Esophagus squamous epithelium (tissue), 5 donors: ENCODE data around the gene WT1. TPM values are rescaled to one million over a fixed set of nuclear protein-coding genes. Genes with fewer than 3 reads are reported as not detected.

ENCODE experiments used
- DNase-seq: peaks from one replicate; lab custom pipeline; 2025; lab: John Stamatoyannopoulos, UW
- H3K27ac ChIP-seq, 4 donors: fragments of 200-600 bp; sonication (generic); one replicate each; pipeline ENCODE4 v1.5.1; 2016 to 2019; ENCODE audit warnings: mild to moderate bottlenecking in 1 of 4
- H3K27me3 ChIP-seq, 4 donors: fragments of 200-600 bp; sonication (generic); 1 replicate in 3 of 4; 2 replicates in 1 of 4; pipeline versions ENCODE4 v1.5.1 to v1.6.0; 2017 to 2021; ENCODE audit warnings: antibody characterized with exemption in 1 of 4
- H3K36me3 ChIP-seq, 3 donors: fragments of 200-600 bp; sonication (generic); one replicate each; pipeline ENCODE4 v1.5.1; 2016 to 2019
- H3K4me1 ChIP-seq, 3 donors: fragments of 200-600 bp; sonication (generic); one replicate each; pipeline ENCODE4 v1.5.1; 2017 to 2019
- H3K4me3 ChIP-seq, 4 donors: fragments of 200-600 bp; sonication (generic); 1 replicate in 3 of 4; 2 replicates in 1 of 4; pipeline ENCODE4 v1.5.1; 2016 to 2019; ENCODE audit warnings: mild to moderate bottlenecking in 2 of 4, moderate library complexity in 1 of 4
- H3K9me3 ChIP-seq, 3 donors: fragments of 200-600 bp; sonication (generic); one replicate each; pipeline ENCODE4 v1.5.1; 2016 to 2019
- POLR2A ChIP-seq, 4 donors: fragments of 450-650 bp; IDR thresholded peaks; one replicate each; pipeline ENCODE4 v1.6.1; 2017; ENCODE audit warnings: antibody characterized with exemption in 4 of 4, mild to moderate bottlenecking in 4 of 4, moderate library complexity in 3 of 4
- WGBS, 2 donors: methylation state at CpG; one replicate each; pipeline ENCODE4 v1.1.5; 2018; 5-methylcytosine and 5-hydroxymethylcytosine counted together
- intact Hi-C: fragments of 100-400 bp; cut with DNase I; formaldehyde crosslinking; loops from one replicate; pipeline ENCODE4 v1.15.0; 2022
- total RNA-seq, 4 donors: library from RNA; depleted of rRNA; stranded (reverse); fragments of >200 nt; gene quantifications; one replicate each; pipeline ENCODE4 v1.1.0, GENCODE V29; 2016
- TF ChIP-seq, protein P1 (sequence below), 6 experiments: fragments of 450-650 bp in 4 of 6; fragments of 200-600 bp in 2 of 6; sonication (generic) in 2 of 6; IDR thresholded peaks; one replicate each; pipeline ENCODE4 v1.5.1; 2016 to 2019; ENCODE audit warnings: antibody characterized with exemption in 6 of 6, mild to moderate bottlenecking in 4 of 6, moderate library complexity in 4 of 6
- donor health status: DM: yes; HTN: yes; CAD: no.

Gene WT1
- total RNA-seq, 4 donors from 2014 or later: not detected

DNA sequence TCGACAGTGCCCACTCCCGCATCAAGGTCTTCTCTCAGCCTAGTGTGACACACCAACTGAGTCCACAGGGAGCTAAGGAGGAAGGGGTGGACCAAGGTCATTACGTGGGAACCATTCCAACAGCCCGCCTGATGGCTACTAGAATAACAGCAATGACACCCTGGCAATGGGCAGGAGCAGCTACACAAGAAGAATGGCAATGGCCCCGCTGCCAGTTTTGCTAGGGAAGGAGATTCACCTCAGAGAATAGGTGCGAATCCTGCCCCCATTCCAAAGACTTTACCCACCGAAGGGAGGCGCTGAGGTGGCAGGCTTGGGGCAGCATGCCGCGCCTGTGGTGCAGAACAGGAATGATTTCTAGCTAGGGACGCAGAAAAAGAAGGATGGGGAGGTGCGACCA is 9.1 kb downstream of the WT1 start:
- intact Hi-C loops: no loop called here
- H3K27ac ChIP-seq: no peak overlapping the region
- WGBS, 2 donors: 13 to 22% methylated on average over 8 to 11 of the region's 12 CpGs

DNA sequence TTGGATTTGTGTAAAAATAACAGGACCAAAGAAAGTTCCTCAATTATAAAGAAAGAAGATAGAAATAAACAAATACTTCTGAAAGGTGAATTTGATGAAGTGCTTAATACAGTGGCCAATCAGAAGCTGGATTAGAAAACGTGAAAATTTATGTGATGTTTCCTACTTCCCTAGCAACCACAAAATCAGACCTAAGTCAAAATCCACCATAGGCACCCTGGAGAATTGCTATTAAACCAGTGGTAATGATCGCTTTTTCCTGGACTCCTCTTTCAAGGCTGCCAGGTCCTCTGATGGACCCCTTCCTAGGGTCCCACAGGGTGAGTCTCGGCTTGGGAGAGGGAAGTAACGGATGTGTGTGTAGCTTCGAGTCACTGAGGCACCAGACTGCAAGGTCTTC is 9.6 kb downstream of the WT1 start:
- no peak for DNase-seq
- intact Hi-C loops: no loop called here
- Histone ChIP-seq H3K4me3 (no peak overlapping the region), H3K9me3 (no peaks in the 10 kb centered on the region), H3K27ac (no peak overlapping the region), H3K27me3 (peaks cover 10 to 100% (median 29%) of the 10 kb centered on the region in 4 donors), H3K36me3 (no peaks in the 10 kb centered on the region), H3K4me1 (peaks cover 0 to 16% (median 0%) of the 10 kb centered on the region in 3 donors)
- no peak for TF ChIP-seq POLR2A (IDR thresholded peaks at IDR 0.05)
- TF ChIP-seq, protein P1, sequence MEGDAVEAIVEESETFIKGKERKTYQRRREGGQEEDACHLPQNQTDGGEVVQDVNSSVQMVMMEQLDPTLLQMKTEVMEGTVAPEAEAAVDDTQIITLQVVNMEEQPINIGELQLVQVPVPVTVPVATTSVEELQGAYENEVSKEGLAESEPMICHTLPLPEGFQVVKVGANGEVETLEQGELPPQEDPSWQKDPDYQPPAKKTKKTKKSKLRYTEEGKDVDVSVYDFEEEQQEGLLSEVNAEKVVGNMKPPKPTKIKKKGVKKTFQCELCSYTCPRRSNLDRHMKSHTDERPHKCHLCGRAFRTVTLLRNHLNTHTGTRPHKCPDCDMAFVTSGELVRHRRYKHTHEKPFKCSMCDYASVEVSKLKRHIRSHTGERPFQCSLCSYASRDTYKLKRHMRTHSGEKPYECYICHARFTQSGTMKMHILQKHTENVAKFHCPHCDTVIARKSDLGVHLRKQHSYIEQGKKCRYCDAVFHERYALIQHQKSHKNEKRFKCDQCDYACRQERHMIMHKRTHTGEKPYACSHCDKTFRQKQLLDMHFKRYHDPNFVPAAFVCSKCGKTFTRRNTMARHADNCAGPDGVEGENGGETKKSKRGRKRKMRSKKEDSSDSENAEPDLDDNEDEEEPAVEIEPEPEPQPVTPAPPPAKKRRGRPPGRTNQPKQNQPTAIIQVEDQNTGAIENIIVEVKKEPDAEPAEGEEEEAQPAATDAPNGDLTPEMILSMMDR (IDR thresholded peaks at IDR 0.05): no peak
- 20 to 31% methylated on average over 5 of the region's 5 CpGs for WGBS, 2 donors

More for the DNA sequence above, 9.1 kb downstream of the WT1 start:
- H3K36me3 ChIP-seq: no peaks in the 10 kb centered on the region
- H3K27me3 ChIP-seq: peaks cover 10 to 100% (median 34%) of the 10 kb centered on the region in 4 donors
- TF ChIP-seq, protein P1 (IDR thresholded peaks at IDR 0.05): no peak
- TF ChIP-seq POLR2A (IDR thresholded peaks at IDR 0.05): no peak
- no peak overlapping the region for H3K4me3 ChIP-seq
- no peak for DNase-seq
- no peaks in the 10 kb centered on the region for H3K9me3 ChIP-seq
- H3K4me1 ChIP-seq: peaks cover 0 to 21% (median 0%) of the 10 kb centered on the region in 3 donors

DNA sequence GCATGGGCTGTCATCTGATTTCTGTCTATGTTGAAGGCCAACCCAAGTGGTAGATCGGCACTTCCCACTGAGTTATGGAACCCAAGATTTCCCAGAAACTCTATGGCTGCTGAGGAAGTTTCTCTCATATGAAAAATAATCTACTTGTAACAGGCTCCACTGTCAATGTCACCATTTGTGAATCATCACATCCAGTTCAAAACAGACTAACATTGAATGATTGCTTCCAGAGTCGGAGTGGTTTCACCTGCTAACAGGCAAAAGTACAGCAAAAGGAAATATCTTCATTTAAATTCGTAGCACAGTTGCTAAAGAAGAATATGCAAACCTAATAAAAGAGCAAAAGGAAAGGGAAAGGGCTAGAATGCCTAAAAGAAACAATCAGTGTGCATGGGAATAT is 12.8 kb downstream of the WT1 start:
- peaks cover under 1 to 84% (median 10%) of the 10 kb centered on the region in 4 donors for H3K27me3 ChIP-seq

DNA sequence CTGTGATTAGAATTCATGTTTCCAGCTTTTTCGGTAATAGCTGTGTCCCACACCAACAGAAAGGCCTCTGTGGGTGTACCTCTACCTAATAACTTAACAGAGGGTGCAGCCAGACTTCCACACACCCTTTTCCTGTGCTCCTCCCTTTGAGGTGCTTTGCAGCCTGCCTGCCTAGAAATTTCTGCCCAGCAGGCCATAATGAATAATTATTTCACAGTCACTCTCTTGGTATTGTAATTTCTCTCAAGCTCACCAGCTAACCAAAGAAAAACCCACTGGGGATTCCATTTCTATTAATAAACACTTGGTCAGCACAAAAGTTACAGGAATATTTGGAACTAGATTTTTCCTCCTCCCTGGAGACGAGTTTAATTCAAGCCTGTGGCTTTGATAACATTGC is 13.3 kb downstream of the WT1 start:
- Histone ChIP-seq H3K4me3 (no peak overlapping the region), H3K27ac (no peak overlapping the region), H3K36me3 (no peaks in the 10 kb centered on the region), H3K9me3 (no peaks in the 10 kb centered on the region), H3K27me3 (peaks cover 0 to 83% (median 6%) of the 10 kb centered on the region in 4 donors), H3K4me1 (peaks cover 0 to 5% (median 0%) of the 10 kb centered on the region in 3 donors)
- no peak for TF ChIP-seq POLR2A (IDR thresholded peaks at IDR 0.05)
- TF ChIP-seq, protein P1 (IDR thresholded peaks at IDR 0.05): no peak
- 62 to 74% methylated on average over 2 of the region's 2 CpGs for WGBS, 2 donors
- intact Hi-C loops: no loop called here
- no peak for DNase-seq

More for the DNA sequence above, 12.8 kb downstream of the WT1 start:
- intact Hi-C loops: no loop called here
- no peak overlapping the region for H3K4me3 ChIP-seq
- H3K36me3 ChIP-seq: no peaks in the 10 kb centered on the region
- DNase-seq: no peak
- peaks cover 0 to 11% (median 0%) of the 10 kb centered on the region in 3 donors for H3K4me1 ChIP-seq
- 26 to 48% methylated on average over 3 of the region's 3 CpGs for WGBS, 2 donors
- TF ChIP-seq, protein P1 (IDR thresholded peaks at IDR 0.05): no peak
- TF ChIP-seq POLR2A (IDR thresholded peaks at IDR 0.05): no peak
- no peak overlapping the region for H3K27ac ChIP-seq
- no peaks in the 10 kb centered on the region for H3K9me3 ChIP-seq

DNA sequence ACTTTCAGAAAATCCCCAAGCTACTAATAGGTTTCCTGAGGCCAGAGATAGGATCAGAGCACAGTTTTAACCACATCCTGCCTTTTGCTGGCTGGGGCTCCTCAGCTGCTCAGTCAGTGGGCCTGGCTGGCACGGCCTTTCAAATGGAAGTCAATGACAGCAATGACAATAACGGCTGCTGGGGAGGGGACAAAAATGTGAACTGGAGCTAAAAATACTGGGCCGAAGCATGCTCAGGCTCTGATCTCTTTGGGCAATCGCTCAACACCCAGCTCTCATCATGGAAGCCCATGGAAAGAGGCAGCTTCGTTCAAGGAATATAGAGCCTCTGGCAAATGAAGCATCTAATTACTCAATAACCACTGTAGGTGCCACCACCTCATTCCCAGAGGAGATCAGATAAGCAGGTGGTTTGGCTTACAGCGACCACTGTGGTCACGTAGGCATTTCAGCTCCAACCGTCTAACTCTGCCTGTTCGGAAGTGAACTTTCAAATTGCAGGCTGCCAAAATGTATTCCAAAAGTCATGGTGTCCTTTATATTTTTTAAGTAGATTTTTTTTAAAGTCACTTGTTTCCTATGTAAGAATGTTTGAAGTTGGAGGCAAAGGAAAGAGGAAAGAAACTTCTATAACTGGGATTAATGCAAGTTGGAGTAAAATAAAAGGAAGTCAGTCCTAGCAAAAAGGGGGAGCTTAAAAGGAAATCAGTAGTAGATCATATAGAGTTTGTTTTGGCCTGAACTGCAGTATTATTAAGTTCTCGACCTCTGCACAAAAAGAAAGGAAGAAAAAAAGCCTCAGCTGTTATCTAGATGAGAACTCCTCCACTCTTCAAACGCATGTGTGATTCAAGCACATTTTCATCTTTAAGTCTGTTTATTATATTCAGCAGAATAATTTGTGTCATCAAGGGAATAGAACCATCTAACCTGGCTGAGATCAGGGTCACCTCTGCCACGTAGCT is 14.1 kb downstream of the WT1 start:
- 44 to 60% methylated on average over 12 of the region's 12 CpGs for WGBS, 2 donors
- no peaks in the 10 kb centered on the region for H3K4me1 ChIP-seq

More for the DNA sequence above, 14.1 kb downstream of the WT1 start:
- intact Hi-C loops: no loop called here
- Histone ChIP-seq H3K4me3 (no peak overlapping the region), H3K27me3 (peaks cover 0 to 83% (median under 1%) of the 10 kb centered on the region in 4 donors), H3K36me3 (no peaks in the 10 kb centered on the region), H3K9me3 (no peaks in the 10 kb centered on the region), H3K27ac (no peak overlapping the region)
- TF ChIP-seq, protein P1 (IDR thresholded peaks at IDR 0.05): no peak
- TF ChIP-seq POLR2A (IDR thresholded peaks at IDR 0.05): no peak
- DNase-seq: no peak
